Brain microvascular endothelial cell (primary cell): ENCODE data around the gene DLX1.
A peak's percentile ranks its signal among the peaks of the same experiment; 100 is the strongest.

Experiments used
- DNase-seq: peaks from one replicate; pipeline ENCODE4 v3.0.0-alpha.2; 2020
- H3K27ac ChIP-seq: fragments of 250-450 bp; sonication (Bioruptor Pico); 2 replicates; pipeline ENCODE4 v1.5.1; 2020; ENCODE audit warnings: mild to moderate bottlenecking, moderate library complexity
- H3K27me3 ChIP-seq: fragments of 250-450 bp; sonication (Bioruptor Pico); replicated peaks from 2 replicates; pipeline ENCODE4 v1.5.1; 2020; ENCODE audit warnings: mild to moderate bottlenecking
- H3K36me3 ChIP-seq: fragments of 250-450 bp; sonication (Bioruptor Pico); replicated peaks from 2 replicates; pipeline ENCODE4 v1.5.1; 2020; ENCODE audit warnings: mild to moderate bottlenecking
- H3K4me3 ChIP-seq: 2 replicates; pipeline ENCODE4 v1.5.1; 2011; ENCODE audit warnings: low read depth, mild to moderate bottlenecking, control low read depth, low read length, moderate library complexity
- CTCF ChIP-seq: IDR thresholded peaks from 2 replicates; pipeline ENCODE4 v1.5.1; 2011; ENCODE audit warnings: low read depth, mild to moderate bottlenecking, moderate library complexity, low read length, control low read depth, inconsistent platforms; ENCODE audit errors: missing control alignments
- in situ Hi-C: cut with HindIII; loops from 2 replicates; pipeline ENCODE4 v1.10.0; 2017; ENCODE audit warnings: low sequenced_read_pairs, low pct_ligation_motif_present

Gene DLX1

GRCh38 chr2:172106108-172106961, 21.0 kb downstream of the DLX1 start:
- peak; percentile 72 for TF ChIP-seq CTCF
- DNase-seq: no peak
- Histone ChIP-seq H3K27me3 (peaks cover 12% of the 10 kb centered on the region), H3K27ac (no peak overlapping the region), H3K36me3 (no peaks in the 10 kb centered on the region), H3K4me3 (peak overlapping the region; percentile 56)
- in situ Hi-C loops: loop anchor here (25.0 kb wide), 1 partner anchor 294 kb away; no protein-coding TSS in a partner anchor

- Histone ChIP-seq H3K27ac (no peak overlapping the region), H3K36me3 (no peaks in the 10 kb centered on the region), H3K27me3 (peaks cover 7% of the 10 kb centered on the region), H3K4me3 (no peak overlapping the region)
- no peak for DNase-seq
- TF ChIP-seq CTCF: no peak
- in situ Hi-C loops: loop anchor here (25.0 kb wide), 1 partner anchor 296 kb away; no protein-coding TSS in a partner anchor
Measured at GRCh38 chr2:172107690-172108586, 22.6 kb downstream of the DLX1 start.

GRCh38 chr2:172108587-172108930, 23.3 kb downstream of the DLX1 start:
- H3K27ac ChIP-seq: no peak overlapping the region
- no peak for DNase-seq
- no peak overlapping the region for H3K4me3 ChIP-seq
- in situ Hi-C loops: loop anchor here (25.0 kb wide), 1 partner anchor 296 kb away; no protein-coding TSS in a partner anchor
- no peak for TF ChIP-seq CTCF
- no peaks in the 10 kb centered on the region for H3K36me3 ChIP-seq
- H3K27me3 ChIP-seq: peaks cover 7% of the 10 kb centered on the region

- no peak for TF ChIP-seq CTCF
- in situ Hi-C loops: loop anchor here (25.0 kb wide), 1 partner anchor 297 kb away; no protein-coding TSS in a partner anchor
- DNase-seq: no peak
- no peaks in the 10 kb centered on the region for H3K36me3 ChIP-seq
- no peak overlapping the region for H3K27ac ChIP-seq
- peaks cover 7% of the 10 kb centered on the region for H3K27me3 ChIP-seq
- H3K4me3 ChIP-seq: no peak overlapping the region
Measured at GRCh38 chr2:172109256-172109987, 24.1 kb downstream of the DLX1 start.

- Histone ChIP-seq H3K4me3 (no peak overlapping the region), H3K27me3 (peaks cover 7% of the 10 kb centered on the region), H3K36me3 (no peaks in the 10 kb centered on the region), H3K27ac (no peak overlapping the region)
- in situ Hi-C loops: loop anchor here (25.0 kb wide), 1 partner anchor 298 kb away; no protein-coding TSS in a partner anchor
- no peak for DNase-seq
- no peak for TF ChIP-seq CTCF
Measured at GRCh38 chr2:172109988-172110811, 24.9 kb downstream of the DLX1 start.
